GM12892 (cell line): ENCODE results near the gene C10orf71.

Experiments used
- POLR2A ChIP-seq: IDR thresholded peaks from 2 replicates; pipeline ENCODE4 v1.6.1; 2011; ENCODE audit warnings: low read depth, low read length, control low read depth
- POLR2AphosphoS5 ChIP-seq: IDR thresholded peaks from 2 replicates; pipeline ENCODE4 v1.6.1; 2011; ENCODE audit warnings: low read depth, low read length, control low read depth
- TAF1 ChIP-seq: IDR thresholded peaks from 2 replicates; pipeline ENCODE4 v1.6.1; 2011; ENCODE audit warnings: low read depth, mild to moderate bottlenecking, control low read depth, low read length, borderline replicate concordance

DNA sequence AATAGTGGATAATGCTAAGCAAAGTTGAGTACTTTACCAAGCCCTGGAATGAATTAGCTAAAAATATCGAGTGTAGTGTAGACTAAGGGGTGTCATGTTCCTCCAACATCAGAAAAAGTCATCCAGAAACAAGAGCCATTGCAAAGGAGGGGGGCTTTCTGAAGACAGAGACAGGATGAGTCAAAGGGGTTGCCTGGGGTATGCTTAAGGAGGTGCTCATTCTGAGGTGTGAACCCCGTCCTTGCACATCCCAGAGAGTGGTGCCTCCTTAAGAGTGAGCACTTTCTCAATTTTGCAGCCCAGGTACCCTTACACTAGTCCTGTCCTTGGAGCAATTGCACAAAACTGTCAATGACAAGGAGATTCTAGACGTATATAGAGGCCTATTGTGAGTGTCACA is 43.1 kb upstream of the C10orf71 start:
- TF ChIP-seq TAF1, result no peak
- TF ChIP-seq POLR2AphosphoS5, result no peak
- no peak for TF ChIP-seq POLR2A
